NCI-H2196 (cell line): Measurements from ENCODE around the gene WDR90.

Experiments used
- DNase-seq: peaks from one replicate; lab custom pipeline; 2025; ENCODE audit not compliant: unreplicated experiment; lab: John Stamatoyannopoulos, UW

The WDR90 gene

DNA sequence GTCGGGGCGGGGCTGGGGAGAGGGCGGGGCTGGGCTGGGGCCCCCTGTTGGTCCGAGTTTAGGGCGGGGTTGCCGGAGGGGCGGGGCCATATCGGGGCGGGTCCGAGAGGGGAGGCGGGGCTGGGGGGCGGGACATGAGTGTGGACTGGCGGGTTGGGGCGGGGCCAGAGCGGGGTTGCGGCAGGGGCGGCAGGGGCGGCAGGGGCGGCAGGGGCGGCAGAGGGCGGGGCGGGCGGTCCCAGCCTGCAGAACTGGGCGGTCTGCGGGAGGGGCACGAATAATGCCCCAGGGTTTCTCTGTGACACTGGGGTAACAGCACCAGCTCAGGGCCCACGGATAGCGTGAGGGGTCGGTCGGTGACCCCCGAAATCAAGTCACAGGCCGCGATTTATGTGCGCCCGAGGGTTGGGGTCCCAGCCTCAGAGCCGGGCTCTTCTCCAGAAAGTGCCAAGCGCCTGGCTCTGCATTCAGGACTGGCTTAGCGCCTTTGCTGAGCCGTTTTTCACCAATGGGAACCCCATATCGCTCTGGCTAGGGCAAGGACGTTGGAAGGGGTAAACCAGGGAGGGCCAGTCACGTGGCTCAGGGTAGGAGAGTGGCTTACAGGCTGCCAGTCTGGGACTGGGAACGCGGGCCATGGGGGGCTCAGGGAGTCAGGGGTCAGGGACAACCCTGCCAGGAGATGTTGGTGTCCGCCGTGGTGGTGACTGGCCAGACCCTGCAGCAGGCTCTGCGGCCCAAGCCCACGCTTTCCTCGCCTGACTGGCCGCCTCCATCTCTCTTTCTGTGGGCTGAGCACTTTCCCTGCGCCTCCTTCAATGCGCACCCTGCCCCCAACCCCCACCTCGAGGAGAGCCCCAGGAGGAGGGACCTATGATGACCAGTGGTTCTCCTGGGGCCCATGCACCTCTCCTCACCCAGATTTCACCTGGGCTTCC, 11.8 kb upstream of the WDR90 start:
- peak; percentile 88 for DNase-seq

DNA sequence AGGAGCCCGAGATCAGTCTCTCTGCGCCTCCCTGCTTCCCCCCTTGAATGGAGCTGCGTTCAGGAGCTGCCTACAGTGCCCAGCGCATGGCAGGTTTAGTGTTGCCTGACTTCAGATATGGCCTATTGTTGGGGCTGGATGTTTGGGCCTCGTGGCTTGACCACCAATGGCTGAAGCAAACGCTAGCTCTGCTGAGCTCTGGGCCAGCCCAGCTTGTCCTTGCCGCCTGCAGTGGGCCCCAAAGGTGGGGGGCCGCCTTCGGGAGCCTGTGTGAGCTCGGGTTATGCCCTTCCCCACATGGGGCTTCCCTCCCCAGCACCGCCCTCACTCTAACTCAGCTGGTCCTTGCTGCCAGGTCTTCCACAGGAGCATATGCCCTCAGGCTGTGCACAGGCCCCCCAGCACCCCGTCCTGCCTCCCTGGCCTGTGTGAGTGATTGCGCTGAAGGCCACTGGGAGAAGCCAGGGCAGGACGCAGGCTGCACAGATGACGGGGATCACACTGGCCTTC, 11.1 kb upstream of the WDR90 start:
- no peak for DNase-seq

DNA sequence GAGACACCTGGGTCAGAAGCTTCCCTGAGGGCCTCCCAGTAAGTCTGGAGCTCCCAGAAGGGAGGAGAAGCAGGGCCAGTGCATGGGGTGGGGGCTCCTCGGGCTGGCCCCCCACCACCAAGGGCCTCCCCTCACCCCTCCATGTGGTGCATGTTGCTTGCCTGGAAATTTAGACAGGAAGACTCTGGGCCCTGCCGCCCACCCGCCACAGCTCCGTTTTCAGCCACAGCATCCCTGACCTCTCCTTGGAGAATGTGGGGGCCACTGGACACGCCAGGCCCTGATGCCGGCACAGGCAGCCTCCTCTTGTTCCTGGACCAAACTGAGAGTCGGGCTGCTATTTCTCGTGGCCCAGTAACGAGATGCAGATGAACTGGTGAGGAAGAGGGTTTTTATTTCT, 10.3 kb upstream of the WDR90 start:
- no peak for DNase-seq

DNA sequence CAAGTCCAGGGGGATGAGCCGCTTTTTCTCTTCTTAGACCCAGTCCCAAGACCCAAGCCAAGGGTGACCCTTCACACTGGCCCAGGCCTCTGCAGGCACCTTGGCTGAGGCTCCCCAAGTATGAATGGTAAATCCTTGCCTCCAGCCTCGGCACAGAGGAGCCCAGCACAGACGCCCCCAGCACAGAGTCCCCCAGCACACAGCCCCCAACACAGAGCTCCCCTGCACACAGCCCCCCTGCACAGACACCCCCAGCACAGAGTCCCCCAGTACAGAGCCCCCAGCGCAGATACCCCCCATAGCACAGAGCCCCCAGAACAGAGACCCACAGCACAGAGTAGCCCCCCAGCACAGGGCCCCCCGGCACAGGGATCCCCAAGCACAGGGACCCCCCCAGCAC, 8.6 kb upstream of the WDR90 start:
- DNase-seq, result no peak

DNA sequence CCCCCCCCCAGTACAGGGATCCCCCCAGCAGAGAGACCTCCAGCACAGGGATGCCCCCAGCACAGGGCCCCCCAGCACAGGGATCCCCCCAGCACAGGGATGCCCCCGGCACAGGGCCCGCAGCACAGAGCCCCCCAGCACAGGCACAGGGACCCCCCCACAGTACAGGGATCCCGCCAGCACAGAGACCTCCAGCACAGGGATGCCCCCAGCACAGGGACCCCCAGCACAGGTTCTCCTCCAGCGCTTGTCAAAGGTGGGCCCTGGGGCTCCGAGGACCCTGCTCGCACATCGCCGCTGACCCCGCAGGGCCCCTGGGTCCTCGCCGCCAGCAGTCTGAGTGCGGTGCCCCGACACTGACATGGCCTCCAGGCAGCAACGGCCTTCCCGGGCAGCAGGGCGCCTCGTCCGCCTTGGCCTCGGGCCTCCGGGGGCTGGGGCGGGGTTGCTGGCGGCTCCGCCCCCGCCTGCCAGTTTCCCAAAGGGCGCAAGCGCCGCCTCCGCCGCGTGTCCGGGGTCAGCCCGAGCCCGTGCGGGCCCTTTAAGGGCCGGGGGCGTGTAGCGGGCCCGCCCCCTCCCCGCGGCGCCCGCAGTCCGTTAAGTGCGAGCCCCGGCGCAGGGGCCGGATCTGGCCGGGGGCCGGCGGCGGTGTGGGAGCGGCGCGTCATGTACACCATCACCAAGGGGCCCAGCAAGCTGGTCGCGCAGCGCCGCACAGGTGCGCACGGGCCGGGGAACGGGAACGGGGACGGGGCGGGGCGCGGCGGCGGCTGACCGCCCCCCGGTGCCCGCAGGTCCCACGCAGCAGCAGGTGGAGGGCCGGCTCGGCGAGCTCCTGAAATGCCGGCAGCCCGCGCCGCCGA, 7.6 kb upstream of the WDR90 start, which contains the start of gene MCRIP2:
Gene MCRIP2 (plus strand): TSS at position 503 of the 863 bp plus-strand sequence. CDS start 164 bp downstream, at position 667.
- peak; percentile 88 for DNase-seq

DNA sequence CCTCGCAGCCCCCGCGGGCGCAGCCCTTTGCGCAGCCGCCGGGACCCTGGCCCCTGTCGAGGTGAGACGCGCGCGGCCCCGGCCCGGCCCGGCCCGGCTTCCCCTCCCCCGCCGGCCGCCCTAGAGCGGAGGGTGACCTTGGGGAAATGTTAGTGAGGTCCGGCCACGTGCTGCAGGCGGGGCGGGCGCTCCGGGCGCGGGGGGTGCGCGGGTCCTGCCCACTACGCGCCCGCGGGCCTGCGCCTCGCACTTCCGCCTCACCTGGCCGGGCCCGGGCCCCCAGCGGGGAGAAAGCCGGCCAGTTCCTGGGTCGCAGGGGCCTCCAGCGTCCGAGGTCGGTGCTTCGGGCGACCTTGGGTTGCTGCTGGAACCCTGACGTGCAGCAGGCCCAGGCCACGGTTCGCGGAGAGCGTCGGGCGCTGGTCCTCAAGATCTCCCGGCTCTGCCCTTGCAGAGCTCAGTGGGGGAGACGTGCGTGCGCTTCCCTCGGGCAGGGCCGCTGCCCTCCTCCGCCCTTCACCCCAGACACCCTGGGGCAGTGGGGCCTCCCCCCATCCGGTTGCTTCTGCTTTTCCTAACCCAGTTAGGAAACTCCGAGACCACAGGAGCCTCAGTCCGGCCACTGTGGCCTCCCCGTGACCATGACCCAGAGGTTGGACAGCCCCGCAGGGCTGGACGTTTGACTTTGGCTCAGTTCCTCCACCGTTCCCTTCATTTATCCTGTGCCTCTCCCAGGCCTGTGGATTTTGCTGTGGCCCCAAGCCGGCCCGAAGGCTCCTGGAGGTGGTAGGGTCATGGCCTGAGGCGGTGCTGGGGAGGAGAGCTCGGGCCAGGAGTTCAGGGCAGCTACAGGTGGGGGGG, 6.7 kb upstream of the WDR90 start:
- DNase-seq, result peak; percentile 57

DNA sequence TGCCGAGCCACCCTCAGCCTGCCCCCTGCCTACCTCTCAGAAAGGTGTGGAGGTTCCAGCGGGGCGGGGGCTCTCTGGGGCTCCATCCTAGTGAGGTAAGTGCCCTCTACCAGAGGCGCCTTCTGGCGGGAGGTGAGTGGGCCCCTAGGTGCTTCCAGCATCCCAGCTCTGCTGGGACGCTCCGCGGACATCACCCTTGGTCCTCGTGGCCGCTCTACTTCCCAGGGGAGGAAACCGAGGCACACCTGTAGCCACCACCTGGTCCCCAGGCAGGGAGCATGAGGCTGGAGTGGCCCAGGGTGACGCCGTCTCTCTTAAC, 6.2 kb upstream of the WDR90 start:
- no peak for DNase-seq

DNA sequence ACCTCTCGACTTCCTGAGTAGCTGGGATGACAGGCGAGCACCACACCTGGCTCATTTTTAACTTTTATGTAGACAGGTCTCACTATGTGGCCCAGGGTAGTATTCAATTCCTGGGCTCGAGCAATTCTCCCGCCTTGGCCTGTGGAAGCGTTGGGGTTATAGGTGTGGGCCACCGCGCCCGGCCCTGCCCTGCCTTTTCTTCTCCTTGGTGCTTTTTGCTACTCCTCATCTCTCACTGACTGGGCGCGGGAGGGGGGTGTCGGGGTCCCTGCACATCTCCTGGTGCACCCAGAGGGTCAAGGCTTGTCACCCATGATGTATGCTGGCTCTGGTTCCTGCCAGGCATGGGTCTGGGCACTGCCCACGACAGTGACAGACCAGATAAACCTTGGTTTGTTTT, 4.6 kb upstream of the WDR90 start:
- no peak for DNase-seq

DNA sequence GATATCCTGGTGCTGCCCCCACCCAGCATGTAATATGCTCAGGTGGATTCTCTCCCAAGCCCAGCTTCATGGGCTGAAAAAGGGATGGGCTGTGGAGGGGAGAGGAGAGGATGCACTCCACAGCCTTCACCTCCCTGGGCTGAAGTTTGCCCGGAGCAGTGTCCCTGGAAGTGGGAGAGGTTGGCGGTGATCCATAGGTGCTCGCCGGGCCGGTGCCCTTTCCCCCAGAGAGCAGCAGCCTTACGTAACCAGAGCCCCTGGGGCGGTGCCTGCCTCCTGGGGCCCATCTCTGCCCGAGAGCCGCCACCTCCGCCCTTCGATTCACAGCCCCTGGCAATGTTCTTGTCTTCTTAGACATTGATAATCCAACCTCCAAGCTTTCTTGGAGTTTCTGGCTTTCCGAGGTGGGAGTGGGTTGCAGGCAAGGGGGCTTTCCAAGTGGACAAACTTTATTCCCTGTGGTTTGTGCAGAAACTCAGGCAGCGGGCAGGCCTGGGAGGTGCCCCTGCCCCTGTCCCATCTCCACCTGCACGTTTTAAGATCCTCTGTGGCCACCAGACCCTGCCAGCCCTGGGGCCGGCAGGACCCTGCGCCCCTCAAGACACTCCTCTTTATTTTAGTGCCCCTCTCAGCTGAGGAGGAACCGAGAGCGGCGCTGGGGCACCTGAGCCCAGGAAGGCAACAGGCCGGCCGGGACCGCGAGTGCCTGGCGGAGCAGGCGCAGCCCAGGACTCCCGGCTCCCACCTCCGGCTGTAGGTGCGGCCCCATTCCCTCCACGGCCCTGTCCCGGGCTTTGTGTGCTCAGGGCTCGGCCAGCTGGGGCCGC, 3.1 kb upstream of the WDR90 start:
- no peak for DNase-seq

DNA sequence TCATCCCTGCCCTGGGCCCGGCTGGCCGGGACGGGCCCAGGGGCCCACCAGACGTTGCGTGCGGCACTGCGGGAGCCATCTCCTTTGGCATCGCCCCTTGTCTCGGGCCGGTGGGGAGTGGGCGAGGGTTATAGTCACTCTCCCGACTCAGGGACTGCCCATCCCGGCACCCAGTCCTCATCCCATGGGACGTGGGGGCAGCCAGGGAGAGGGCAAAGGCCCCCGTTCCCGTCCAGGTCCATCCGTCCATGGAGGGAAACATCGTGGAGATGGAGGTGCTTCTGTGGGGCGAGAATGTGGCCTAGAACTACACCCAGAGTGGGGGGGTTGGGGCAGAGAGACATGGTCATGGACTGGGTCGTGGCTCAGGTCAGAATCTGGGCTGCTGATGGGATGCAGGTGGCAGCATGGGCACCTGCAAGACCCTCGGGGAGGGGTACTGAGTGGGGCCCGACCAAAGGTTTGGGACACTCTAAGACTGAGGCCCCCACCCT, 2.4 kb upstream of the WDR90 start:
- no peak for DNase-seq

DNA sequence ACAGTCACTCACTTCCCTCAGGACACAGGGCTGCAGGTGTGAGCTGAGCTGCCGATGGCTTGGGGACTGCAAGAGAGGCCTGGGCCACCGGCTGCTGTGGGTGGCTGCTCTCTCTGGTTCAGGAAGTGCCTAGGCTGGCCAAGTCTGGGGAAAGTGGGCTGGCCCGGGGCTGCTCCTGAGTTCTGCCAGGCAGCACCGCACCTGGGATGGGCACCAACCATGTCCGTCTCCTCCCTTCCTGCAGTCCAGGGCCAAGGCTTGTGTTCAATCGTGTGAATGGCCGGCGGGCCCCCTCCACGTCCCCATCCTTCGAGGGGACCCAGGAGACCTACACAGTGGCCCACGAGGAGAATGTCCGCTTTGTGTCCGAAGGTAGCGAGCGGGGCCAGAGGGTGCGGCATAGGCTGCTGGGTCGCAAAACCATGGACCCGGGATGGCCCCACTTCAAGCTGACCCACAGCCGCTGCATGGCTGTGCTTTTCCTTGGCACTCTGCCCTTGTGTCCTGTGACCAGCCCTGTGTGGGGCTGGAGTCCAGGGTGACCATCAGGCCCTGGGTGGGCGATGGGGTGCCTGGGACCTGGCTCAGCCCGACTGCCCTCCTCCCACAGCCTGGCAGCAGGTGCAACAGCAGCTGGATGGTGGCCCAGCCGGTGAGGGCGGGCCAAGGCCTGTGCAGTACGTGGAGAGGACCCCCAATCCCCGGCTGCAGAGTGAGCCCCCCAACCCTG, 1.8 kb upstream of the WDR90 start:
- no peak for DNase-seq

DNA sequence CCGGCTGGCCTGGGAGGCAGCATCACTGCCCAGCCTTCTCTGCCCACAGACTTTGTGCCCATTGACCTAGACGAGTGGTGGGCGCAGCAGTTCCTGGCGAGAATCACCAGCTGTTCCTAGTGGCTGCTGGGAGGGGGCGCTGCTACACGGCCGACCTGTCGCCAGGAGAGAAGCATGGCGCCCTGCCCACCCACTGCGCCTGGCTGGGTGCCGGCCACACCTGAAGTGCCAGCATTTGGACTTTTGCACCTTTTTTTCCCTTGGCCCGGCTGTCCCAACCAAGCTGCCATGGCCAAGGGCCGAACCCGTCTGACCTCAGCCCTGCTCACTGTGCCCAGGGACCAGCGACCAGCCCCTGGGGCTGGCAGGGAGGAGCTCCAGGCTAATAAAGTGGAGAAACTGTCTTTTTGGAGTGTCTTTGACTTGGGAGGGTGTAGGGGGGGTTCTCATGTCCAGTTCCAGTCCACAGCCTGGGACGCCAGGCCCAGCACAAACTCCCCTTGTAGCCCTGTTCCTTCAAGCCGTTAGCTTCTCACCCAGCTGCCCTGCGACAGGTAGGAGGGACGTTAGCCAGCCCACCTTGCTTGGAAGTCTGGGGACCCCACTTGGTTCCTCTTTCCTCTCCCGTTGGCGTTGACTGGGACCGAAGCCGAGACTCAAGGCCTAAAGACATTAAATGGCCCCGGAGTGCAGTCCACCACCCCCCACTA, 939 bp upstream of the WDR90 start:
- DNase-seq, result peak; percentile 76

DNA sequence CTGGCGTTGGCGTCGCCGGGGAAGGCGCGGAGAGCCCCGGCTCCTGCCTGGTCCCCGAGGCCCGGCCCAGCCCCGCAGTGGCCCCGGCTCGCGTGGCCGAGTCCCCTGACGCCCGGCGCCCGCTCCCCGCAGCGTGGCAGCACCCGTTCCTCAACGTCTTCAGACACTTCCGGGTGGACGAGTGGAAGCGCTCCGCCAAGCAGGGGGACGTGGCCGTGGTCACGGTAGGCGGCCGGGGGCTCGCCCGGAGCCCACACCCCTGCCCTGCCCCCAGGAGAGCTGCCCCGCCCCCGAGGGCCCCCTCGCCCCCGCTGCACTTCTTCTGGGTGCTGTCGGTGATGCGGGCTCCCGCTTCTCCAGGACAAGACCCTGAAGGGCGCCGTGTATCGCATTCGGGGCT, 466 bp downstream of the WDR90 start:
- no peak for DNase-seq

DNA sequence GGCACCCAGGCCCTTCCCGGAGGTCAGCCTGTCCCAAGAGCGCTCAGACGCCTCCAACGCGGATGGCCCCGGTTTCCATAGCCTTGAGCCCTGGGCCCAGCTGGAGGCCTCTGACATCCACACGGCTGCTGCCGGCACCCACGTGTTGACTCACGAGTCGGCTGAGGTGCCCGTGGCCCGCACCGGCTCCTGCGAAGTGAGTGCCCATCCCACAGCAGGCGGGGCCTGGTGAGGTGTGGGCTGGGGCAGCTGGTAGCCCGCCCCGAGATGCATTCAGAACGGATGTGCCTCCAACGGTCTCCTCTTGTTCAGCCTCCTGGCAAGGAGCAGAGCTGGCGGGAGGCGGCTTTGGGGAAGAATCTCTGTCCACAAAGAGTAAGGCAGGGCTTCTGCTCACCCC, 2.7 kb downstream of the WDR90 start:
- no peak for DNase-seq

DNA sequence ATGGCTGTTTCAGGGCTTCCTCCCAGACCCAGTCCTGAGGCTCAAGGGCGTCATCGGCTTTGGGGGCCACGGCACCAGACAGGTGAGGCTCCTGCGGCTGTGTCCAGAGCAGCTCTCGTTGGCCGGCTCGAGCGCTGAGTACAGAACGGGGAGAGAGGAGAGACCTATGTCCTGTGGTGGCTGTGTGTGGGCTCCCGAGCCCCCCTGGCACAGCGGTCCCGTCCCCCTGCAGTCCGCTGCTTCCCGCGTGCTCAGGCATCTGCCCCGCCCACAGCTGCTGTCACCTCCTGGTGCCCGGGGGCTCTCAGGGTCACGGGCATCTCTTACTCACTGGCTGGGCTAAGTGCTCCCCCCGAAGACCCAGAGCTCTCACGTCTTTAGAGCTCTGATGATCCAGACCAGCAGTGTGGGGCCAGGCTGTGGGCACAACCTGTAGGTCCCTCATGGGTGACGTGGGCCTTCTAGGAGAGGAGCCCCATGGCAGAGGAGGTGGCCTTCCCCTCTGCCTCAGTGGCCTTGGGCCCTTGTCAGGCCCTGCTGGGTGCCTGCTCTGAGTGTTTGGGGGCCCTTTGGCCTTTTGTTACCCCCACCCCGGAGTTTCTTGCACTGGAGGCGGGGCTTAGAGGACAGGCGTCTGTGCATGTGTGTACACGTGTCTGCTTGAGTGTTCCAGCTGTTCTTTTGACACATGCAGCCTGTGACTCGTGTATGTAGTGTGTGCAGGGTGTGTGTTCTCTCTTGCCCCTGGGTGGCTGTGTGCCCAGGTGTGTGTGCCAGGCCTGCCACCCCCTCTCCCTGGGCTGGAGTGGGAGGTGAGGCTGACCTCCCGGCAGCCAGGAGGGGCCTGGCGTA, 3.5 kb downstream of the WDR90 start:
- no peak for DNase-seq

DNA sequence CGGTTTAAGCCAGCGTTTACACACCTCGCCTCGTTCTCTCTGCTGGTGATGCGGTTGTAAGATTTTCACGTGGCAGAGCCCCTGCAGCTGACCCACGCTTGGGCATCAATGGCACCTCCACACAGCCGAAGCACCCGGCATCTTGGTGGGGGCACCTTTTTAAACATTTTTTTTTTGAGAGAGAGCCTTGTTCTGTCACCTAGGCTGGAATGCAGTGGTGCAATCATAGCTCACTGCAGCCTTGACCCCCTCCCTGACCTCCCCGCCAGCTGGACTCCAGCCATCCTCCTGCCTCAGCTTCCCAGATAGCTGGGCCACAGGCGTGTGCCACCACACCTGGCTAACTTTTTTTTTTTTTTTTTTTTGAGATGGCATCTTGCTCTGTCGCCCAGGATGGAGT, 4.9 kb downstream of the WDR90 start:
- no peak for DNase-seq

DNA sequence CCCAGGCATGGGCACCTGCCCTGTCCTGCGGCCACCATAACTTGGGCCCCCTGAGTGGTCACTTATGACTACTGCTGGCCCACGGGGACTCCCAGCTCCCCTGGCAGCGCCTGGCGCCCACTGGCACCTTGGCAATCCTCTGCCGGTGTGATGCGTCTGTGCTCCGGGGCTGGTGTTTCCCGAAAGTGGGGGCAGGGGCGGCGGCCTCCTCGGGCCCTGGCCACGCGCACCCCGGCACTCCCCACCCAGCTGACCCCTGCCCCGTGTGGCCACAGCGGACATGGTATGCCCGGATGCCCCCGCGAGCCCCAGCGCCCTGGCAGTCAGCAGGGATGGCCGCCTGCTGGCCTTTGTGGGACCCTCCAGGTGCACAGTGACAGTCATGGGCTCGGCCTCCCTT, 8.3 kb downstream of the WDR90 start:
- no peak for DNase-seq
